GM12891 (cell line): ENCODE results near the gene ACOT13.

ENCODE experiments used
- PAX5 ChIP-seq: IDR thresholded peaks from 2 replicates; pipeline ENCODE4 v1.6.1; 2011; ENCODE audit warnings: low read length, moderate library complexity, mild to moderate bottlenecking; ENCODE audit not compliant: insufficient read depth, severe bottlenecking
- POLR2A ChIP-seq: IDR thresholded peaks from 2 replicates; pipeline ENCODE4 v1.6.1; 2011; ENCODE audit warnings: low read depth, low read length, control low read depth
- POLR2AphosphoS5 ChIP-seq: IDR thresholded peaks from 2 replicates; pipeline ENCODE4 v1.6.1; 2011; ENCODE audit warnings: low read depth, low read length, control low read depth
- SPI1 ChIP-seq: IDR thresholded peaks from 2 replicates; pipeline ENCODE4 v1.6.1; 2011; ENCODE audit warnings: low read depth, low read length, control low read depth
- TAF1 ChIP-seq: IDR thresholded peaks from 2 replicates; pipeline ENCODE4 v1.6.1; 2011; ENCODE audit warnings: low read depth, low read length, control low read depth

GRCh38 chr6:24663189-24663588 is 3.7 kb upstream of the ACOT13 start:
- no peak for TF ChIP-seq POLR2A
- no peak for TF ChIP-seq TAF1
- TF ChIP-seq POLR2AphosphoS5: no peak
- TF ChIP-seq SPI1: no peak
- TF ChIP-seq PAX5: no peak
